Activated CD4-positive, alpha-beta T cell treated with anti-CD3 and anti-CD28 coated beads, Interleukin-2, Interleukin-4, amounts not matched to agents 100 ng/mL and 50 ng/mL, durations not matched to agents 16 hours and 8 hours (primary cell): Measurements from ENCODE around the gene SLCO2B1.
A peak's percentile ranks its signal among the peaks of the same experiment; 100 is the strongest.
"Not testable (repeated sequence)": the region's sequence is repeated elsewhere in the genome, so short reads cannot be mapped to it uniquely, and the experiment has no call there.

Experiments used
- DNase-seq: peaks from one replicate; pipeline ENCODE4 v3.0.0-alpha.2; 2020; ENCODE audit warnings: low spot score

Gene SLCO2B1, protein sequence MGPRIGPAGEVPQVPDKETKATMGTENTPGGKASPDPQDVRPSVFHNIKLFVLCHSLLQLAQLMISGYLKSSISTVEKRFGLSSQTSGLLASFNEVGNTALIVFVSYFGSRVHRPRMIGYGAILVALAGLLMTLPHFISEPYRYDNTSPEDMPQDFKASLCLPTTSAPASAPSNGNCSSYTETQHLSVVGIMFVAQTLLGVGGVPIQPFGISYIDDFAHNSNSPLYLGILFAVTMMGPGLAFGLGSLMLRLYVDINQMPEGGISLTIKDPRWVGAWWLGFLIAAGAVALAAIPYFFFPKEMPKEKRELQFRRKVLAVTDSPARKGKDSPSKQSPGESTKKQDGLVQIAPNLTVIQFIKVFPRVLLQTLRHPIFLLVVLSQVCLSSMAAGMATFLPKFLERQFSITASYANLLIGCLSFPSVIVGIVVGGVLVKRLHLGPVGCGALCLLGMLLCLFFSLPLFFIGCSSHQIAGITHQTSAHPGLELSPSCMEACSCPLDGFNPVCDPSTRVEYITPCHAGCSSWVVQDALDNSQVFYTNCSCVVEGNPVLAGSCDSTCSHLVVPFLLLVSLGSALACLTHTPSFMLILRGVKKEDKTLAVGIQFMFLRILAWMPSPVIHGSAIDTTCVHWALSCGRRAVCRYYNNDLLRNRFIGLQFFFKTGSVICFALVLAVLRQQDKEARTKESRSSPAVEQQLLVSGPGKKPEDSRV

GRCh38 chr11:75150879-75151278 lies at the start of gene SLCO2B1:
TSS of gene SLCO2B1 (plus strand) at chr11:75151107. CDS start at chr11:75151382, 275 bp downstream.
- DNase-seq: no peak

DNA sequence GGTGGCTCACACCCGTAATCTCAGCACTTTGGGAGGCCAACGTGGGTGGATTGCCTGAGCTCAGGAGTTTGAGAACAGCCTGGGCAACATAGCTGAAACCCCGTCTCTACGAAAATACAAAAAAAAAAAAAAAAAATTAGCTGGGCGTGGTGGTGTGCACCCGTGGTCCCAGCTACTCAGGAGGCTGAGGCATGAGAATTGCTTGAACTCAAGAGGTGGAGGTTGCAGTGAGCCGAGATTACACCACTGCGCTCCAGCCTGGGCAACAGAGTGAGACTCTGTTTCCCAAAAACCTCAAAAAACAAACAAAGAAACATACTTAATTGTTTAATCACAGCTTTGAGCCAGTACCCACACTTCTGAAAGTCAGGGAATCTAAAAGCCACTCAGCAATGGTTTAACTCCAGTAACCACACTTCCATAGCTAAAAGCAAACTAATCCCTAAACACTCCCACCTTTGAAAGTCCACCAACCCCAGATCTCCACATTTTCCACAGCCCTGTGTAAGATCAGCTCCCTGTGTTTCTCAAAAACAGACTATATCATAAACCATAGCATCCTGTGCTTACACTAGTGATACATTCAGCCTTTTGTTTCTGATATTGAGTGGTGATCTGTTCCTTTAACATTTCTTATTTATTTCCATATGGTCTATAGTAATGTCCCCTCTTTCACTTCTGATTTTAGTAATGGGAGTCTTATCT lies 49.3 kb upstream of the SLCO2B1 start:
- peak; percentile 5 for DNase-seq

DNA sequence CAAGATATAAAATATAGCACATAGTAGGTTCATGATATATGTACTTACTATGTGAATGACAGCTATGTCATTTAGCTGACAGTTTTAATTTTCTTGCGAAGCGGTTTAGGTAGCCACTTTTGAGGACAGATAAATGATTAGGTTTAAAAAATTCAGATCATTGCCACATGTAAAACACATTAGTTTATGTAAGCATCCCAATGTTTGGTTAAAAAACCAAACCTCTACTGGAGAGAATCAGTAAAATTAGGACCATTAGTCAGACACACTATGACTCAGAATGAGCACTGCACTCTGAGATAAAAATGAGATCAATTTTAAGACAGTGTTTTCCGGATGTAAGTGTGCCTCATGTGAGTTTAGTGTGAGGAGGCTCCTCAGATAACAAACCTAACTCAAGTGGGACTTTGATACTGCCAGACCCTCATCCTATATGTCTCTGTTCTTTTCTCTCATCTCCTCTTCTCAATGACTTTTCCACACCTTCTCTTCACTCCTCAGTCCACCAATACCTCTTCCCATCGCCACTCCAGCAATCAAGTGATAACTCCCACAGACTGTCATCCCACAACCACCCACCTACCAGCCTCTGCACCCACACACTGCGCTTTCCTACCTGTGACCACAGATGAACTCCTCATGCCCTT lies 47.4 kb upstream of the SLCO2B1 start:
- peak; percentile 74 for DNase-seq

GRCh38 chr11:75105462-75105925 lies 45.4 kb upstream of the SLCO2B1 start:
- no peak for DNase-seq

DNA sequence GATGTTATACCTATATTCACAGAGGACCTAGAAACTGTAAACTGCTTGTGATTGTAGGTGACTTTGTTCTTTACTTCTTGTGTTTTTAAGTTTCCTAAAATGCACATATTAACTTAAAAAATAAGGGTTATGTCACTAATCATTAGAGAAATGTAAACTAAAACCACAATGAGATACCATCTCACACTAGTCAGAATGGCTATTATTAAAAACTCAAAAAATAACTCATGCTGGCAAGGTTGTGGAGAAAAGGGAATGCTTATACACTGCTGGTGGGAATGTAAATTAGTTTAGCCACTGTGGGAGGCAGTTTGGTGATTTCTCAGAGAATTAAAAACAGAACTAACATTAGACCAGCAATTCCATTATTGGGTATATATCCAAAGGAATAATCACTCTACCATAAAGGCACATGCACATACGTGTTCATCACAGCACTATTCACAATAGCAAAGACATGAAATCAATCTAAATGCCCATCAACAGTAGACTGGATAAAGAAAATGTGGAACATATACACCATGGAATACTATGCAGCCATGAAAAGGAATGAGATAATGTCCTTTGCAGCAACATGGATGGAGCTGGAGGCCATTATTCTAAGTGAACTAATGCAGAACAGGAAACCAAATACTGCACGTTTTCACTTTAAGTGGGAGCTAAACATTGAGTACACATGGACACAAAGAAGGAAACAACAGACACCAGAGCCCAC lies 44.8 kb upstream of the SLCO2B1 start:
- DNase-seq: not testable (repeated sequence)

DNA sequence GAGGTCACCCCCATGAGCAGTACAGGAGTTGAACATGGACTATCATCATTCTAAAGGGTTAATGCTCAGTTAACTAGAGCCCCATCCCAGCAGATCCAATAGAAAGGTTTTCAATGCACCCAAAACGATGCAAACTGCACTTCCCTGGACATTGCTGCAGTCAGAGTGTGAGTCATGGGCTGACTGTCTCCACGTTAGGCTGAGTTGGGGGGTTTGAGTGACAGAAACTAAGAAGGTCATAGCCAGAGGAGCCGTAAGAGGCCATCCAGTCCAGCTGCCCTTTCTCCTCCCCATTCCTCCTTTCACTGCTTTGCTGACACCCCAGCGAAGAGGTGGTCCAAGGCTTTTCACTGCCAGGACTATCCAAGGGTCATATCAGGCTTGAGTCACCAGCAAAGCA lies 43.7 kb upstream of the SLCO2B1 start:
- DNase-seq: no peak

DNA sequence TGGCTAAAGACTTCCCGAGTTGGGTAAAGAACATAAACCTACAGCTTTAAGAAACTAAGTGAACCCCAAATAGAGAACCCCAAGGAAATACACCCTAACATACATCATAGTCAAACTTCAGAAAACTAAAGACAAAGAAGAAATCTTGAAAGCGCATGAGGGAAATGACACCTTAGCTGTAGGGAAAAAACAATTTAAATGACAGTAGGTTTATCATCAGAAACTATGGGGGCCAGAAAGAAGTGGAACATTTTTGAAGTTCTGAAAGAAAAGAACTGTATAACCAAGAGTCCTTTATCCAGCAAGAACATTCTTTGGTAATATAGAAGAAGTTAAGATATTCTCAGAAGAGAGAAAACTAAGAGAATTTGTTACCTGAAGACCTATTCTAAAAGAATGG lies 38.7 kb upstream of the SLCO2B1 start:
- DNase-seq: no peak

- no peak for DNase-seq
Observed at GRCh38 chr11:75113030-75113429, 37.9 kb upstream of the SLCO2B1 start.

- no peak for DNase-seq
Observed at GRCh38 chr11:75114465-75114864, 36.4 kb upstream of the SLCO2B1 start.

DNA sequence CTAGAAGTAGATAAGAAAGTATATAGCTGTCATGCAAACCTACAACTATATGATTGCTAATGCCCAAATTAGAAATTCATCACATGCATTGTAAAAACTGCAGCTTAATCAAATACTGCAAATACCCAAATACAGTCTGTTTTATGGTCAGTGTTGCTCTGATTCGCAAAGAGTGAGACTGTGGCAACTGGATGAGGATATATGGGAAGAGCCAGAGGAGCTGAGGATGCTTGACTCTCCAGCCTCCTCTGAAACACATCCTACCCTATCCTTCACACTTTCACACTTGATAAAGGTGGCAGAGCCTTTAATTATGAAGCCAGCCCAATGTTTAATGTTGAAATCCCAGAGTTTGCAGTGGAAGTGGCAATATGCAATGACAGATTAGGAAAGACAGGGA lies 32.3 kb upstream of the SLCO2B1 start:
- no peak for DNase-seq

GRCh38 chr11:75126564-75126963 lies 24.3 kb upstream of the SLCO2B1 start:
- no peak for DNase-seq

- no peak for DNase-seq
Observed at GRCh38 chr11:75132080-75132479, 18.8 kb upstream of the SLCO2B1 start.

DNA sequence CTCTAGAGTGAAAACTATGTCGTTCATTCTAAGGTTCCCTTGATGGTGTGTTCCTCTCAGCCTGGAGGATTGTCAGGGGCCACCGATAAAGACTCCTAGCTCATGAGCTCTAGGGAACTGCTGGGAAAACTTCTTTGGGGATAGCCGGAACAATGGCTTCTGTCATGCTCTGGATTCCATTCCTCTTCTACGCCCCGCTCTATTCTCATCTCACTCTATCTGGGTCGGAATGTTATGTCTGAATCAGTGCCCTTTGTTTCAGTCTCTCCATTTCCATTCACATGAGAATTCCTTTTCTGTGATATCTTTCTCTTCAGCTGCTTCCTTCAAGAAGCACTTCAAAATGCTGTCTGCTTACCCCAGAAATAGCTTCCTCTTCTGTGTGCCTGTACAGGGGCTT lies 16.9 kb upstream of the SLCO2B1 start:
- no peak for DNase-seq

GRCh38 chr11:75135021-75135650 lies 15.8 kb upstream of the SLCO2B1 start:
- DNase-seq: no peak

DNA sequence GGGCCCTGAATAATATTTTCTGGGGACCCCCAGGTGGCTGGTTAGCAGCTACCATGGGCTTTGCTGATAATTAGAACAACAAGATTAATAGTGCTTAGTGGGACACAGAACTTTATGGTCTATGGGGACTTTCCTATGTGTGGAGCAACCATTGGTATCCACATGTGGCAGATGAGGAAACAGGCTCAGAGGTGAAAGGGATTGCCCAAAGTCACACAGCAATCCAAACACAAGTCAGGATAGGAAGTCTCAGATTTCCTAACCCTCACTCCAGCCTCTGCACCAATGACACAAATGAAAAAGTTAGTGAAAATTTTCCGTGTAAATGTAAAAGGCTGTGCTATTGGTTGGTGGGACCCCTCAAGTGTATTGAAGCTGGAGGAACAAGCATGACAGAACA lies 15.3 kb upstream of the SLCO2B1 start:
- DNase-seq: no peak

DNA sequence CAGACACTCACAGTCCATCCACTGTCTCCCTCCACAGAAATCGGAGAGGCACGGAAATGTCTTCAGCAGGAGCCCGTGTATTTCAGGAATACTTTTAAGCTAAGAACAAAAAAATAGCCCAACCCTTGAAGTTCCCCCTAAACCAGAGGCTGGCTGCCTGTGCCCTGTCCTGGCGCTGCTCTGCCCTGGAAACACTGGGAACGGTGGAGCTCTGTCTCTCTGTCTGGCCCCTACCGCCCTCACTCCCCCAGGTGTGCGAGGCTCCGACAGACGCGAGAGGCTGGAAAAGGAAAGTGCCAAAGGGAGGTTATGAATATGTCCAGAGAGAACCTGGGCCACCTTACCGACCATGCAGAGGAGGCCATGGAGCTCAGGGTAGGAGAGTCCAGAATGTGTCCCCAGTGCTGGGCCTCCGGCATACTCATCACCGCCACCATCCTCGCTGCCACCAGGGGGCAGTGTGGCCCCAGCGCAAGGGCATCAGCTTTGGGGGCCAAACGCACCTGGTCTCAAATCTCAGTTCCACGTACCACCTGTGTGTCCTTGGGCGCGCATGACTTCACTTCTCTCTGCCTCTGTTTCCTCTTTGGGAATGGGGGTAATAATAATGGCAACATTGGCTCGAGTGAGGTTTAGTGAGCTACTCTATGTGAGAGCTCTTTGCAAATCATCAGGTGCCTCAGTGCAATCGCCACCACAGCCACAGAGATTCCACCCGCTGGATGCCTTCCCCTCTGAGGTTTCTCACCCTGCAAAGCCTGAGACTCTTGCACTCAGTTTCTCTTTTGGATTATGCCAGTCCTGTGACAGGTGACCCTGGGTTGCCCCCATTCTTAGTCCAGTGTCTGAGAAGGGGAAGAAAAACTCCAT lies 10.4 kb upstream of the SLCO2B1 start:
- peak; percentile 77 for DNase-seq

GRCh38 chr11:75141166-75141565 lies 9.7 kb upstream of the SLCO2B1 start:
- no peak for DNase-seq

DNA sequence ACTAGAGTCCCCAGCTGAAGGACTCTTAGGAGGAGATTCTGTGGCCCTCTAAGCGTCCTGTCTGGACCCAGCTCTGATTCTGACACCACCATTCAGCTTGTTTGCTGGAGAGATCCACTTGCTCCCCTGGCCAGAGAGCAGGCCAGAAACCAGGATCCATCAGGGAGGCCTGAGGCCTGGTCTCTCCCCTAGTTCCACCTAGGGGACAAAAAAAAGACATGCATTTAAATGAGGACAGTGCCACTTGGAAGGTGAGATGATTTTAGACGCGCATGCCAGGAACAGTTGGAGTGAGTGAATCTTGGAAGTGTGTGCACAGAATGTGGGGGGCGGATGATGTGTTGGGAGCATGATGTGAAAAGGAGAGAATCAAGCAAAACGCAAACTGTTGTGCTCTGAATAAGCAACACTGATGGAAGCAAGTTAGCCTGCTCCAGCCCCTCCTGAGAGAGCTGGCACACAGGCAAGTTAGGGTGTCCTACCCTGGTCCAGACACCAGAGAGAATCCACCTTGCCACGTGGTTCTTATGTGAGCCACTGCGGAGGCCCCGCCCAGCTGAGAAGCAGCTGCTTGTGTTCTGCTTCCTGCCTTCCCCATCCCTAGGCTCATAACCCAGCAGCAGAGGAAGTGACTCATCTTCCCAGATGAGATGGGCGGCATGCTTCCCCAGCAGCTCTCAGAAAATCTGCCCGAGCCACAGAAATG lies 8.0 kb upstream of the SLCO2B1 start:
- peak; percentile 92 for DNase-seq

GRCh38 chr11:75143420-75143731 lies 7.5 kb upstream of the SLCO2B1 start:
- DNase-seq: no peak

GRCh38 chr11:75144716-75145014 lies 6.2 kb upstream of the SLCO2B1 start:
- DNase-seq: no peak
